ENCODE measurements around the gene PSMB1.

The PSMB1 gene

GRCh38 chr6:170497841-170498301 lies 55.2 kb downstream of the PSMB1 start:
- DNase-seq (ENCODE audit: low read depth, low spot score), result no peak
- POLR2A ChIA-PET, result no interaction called here
- TF ChIP-seq CTCF (IDR thresholded peaks at IDR 0.05; ENCODE audit: insufficient read depth, low read length, missing control alignments), result no peak
- CTCF ChIA-PET, result interaction anchor here (1.1 kb wide), 1 partner anchor 19 kb away, joined by 5 read pairs; no protein-coding TSS in a partner anchor
- no peak overlapping the region for H3K4me3 ChIP-seq (ENCODE audit: low read depth, low read length)

- ChIA-PET CTCF (no interaction called here), POLR2A (no interaction called here)
- no peak for DNase-seq (ENCODE audit: low read depth, low spot score)
- H3K4me3 ChIP-seq (ENCODE audit: low read depth, low read length), result no peak overlapping the region
- no peak for TF ChIP-seq CTCF (IDR thresholded peaks at IDR 0.05; ENCODE audit: insufficient read depth, low read length, missing control alignments)
These were observed 59.8 kb downstream of the PSMB1 start for GRCh38 chr6:170493354-170493753.

- DNase-seq (ENCODE audit: low read depth, low spot score), result no peak
- ChIA-PET POLR2A (no interaction called here), CTCF (no interaction called here)
- no peak overlapping the region for H3K4me3 ChIP-seq (ENCODE audit: low read depth, low read length)
- TF ChIP-seq CTCF (IDR thresholded peaks at IDR 0.05; ENCODE audit: insufficient read depth, low read length, missing control alignments), result no peak
These were observed 62.8 kb downstream of the PSMB1 start for GRCh38 chr6:170490259-170490658.

- POLR2A ChIA-PET, result no interaction called here
- no peak overlapping the region for H3K4me3 ChIP-seq (ENCODE audit: low read depth, low read length)
- DNase-seq (ENCODE audit: low read depth, low spot score), result no peak
- CTCF ChIA-PET, result no interaction called here
- TF ChIP-seq CTCF (IDR thresholded peaks at IDR 0.05; ENCODE audit: insufficient read depth, low read length, missing control alignments), result no peak
These were observed 63.3 kb downstream of the PSMB1 start for GRCh38 chr6:170489836-170490235.

- ChIA-PET CTCF (interaction anchor here (1.1 kb wide), 1 partner anchor 42 kb away, joined by 3 read pairs; no protein-coding TSS in a partner anchor), POLR2A (no interaction called here)
- H3K4me3 ChIP-seq (ENCODE audit: low read depth, low read length), result no peak overlapping the region
- no peak for DNase-seq (ENCODE audit: low read depth, low spot score)
- no peak for TF ChIP-seq CTCF (IDR thresholded peaks at IDR 0.05; ENCODE audit: insufficient read depth, low read length, missing control alignments)
These were observed 65.3 kb downstream of the PSMB1 start for GRCh38 chr6:170487707-170488329.

- peak; percentile 14 for DNase-seq (ENCODE audit: low read depth, low spot score)
- no peak overlapping the region for H3K4me3 ChIP-seq (ENCODE audit: low read depth, low read length)
- no peak for TF ChIP-seq CTCF (IDR thresholded peaks at IDR 0.05; ENCODE audit: insufficient read depth, low read length, missing control alignments)
- CTCF ChIA-PET, result no interaction called here
- POLR2A ChIA-PET, result no interaction called here
These were observed 67.9 kb downstream of the PSMB1 start for GRCh38 chr6:170485159-170485558.

Data from AG04449 (cell line).